Heart left ventricle (tissue), 13 donors: ENCODE data around the gene RHOT1.

Source experiments
- POLR2A ChIP-seq, 2 donors: fragments of 450-650 bp; IDR thresholded peaks; one replicate each; pipeline ENCODE4 v1.6.1; 2017; ENCODE audit warnings: antibody characterized with exemption in 2 of 2, mild to moderate bottlenecking in 2 of 2, moderate library complexity in 2 of 2
- TF ChIP-seq, protein P1 (sequence below), 12 donors: fragments of 200-600 bp; sonication (generic) in 4 of 12; IDR thresholded peaks; one replicate each; pipeline versions ENCODE4 v1.5.0 to v1.8.0; 2018 to 2022; ENCODE audit warnings: antibody characterized with exemption in 12 of 12, mild to moderate bottlenecking in 5 of 12
- donor health status: ischemic (EF 13 %, LVEDD 7.1; RV severe dilation, severe dysfunction).
- donor health status: DM: no; HTN: yes; CAD: no.
- donor health status: DM: no; HTN: no; CAD: no.
- donor health status: ischemic (EF 25% LVEDD 6.9; RV normal size, moderate dysfunction).
- donor health status: ischemic (EF 25% LVEDD 5.7; RV mildly dilated, moderate dysfunction).
- donor health status: ischemic (EF 35%, LVEDD 5.7; RV mildly dilated, moderate dysfunction).
- donor health status: nonischemic (EF 11% LVEDD 7.7; RV severe dilation, severe dysfunction).
- donor health status: DM: yes; HTN: yes; CAD: no.
- donor health status: PGD.
- donor health status: ischemic (EF 29% LVEDD 5.4; RV normal size, mild dysfunction).
- donor health status: nonischemic (EF 23%, LVEDD 6.1; RV moderate dilation, normal function).

DNA sequence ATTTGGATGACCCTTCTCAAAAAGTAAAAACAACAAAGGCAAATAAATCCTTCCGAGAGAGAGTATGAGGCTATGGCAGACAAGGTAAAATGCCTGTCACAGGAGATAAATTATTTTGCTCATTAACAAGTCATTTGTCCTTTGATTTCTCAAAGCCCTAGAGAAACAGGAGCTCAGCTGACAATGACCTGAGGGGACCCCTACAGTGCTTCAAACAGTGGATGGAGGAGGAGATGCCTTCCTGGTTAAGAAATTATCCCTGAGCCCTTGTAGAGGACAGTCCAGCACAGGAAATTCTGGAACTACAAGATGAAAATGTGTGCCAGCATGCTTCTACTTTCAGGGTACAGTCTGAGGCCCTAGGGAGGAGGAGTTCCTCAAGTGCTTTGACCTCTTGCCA lies 99.3 kb downstream of the RHOT1 start:
- TF ChIP-seq, protein P1, sequence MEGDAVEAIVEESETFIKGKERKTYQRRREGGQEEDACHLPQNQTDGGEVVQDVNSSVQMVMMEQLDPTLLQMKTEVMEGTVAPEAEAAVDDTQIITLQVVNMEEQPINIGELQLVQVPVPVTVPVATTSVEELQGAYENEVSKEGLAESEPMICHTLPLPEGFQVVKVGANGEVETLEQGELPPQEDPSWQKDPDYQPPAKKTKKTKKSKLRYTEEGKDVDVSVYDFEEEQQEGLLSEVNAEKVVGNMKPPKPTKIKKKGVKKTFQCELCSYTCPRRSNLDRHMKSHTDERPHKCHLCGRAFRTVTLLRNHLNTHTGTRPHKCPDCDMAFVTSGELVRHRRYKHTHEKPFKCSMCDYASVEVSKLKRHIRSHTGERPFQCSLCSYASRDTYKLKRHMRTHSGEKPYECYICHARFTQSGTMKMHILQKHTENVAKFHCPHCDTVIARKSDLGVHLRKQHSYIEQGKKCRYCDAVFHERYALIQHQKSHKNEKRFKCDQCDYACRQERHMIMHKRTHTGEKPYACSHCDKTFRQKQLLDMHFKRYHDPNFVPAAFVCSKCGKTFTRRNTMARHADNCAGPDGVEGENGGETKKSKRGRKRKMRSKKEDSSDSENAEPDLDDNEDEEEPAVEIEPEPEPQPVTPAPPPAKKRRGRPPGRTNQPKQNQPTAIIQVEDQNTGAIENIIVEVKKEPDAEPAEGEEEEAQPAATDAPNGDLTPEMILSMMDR (IDR thresholded peaks at IDR 0.05): no peak
- no peak for TF ChIP-seq POLR2A (IDR thresholded peaks at IDR 0.05)
